Stimulated activated CD4-positive, alpha-beta T cell treated with anti-CD3 and anti-CD28 coated beads, TNF-alpha, amount 100 ng/mL, for 48 hours (primary cell): ENCODE data around the gene ADAM22.
"Not testable (repeated sequence)": the region's sequence is repeated elsewhere in the genome, so short reads cannot be mapped to it uniquely, and the experiment has no call there.

ENCODE experiments used
- DNase-seq, 3 donors: peaks; one replicate each; pipeline ENCODE4 v3.0.0-alpha.2; 2020; ENCODE audit warnings: low read depth in 3 of 3

Gene ADAM22

DNA sequence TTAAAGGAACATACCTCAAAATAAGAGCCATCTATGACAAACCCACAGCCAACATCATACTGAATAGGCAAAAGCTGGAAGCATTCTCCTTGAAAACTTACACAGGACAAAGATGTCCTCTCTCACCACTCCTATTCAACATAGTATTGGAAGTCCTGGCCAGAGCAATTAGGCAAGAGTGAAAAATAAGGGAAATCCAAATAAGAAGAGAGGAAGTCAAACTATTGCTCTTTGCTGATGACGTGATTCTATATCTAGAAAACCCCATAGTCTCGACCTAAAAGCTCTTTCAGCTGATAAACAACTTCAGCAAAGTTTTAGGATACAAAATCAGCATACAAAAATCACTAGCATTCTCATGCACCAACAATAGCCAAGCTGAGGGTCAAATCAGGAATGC lies 225.7 kb downstream of the ADAM22 start:
- not testable (repeated sequence) for DNase-seq

DNA sequence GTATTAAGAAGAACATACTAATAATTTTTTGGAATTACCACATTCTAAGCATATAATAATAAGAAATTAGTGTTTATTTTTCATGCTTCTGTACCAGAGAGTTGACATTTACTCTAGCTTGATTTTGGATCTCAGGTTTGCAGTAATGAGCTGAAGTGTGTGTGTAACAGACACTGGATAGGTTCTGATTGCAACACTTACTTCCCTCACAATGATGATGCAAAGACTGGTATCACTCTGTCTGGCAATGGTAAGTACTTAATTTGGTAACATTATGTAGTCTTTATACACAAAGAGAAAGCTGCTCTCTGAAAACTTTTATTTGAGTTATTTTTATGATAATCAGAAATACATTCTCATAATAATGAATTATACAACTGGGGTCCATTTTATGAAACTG lies 231.6 kb downstream of the ADAM22 start:
- no peak for DNase-seq

DNA sequence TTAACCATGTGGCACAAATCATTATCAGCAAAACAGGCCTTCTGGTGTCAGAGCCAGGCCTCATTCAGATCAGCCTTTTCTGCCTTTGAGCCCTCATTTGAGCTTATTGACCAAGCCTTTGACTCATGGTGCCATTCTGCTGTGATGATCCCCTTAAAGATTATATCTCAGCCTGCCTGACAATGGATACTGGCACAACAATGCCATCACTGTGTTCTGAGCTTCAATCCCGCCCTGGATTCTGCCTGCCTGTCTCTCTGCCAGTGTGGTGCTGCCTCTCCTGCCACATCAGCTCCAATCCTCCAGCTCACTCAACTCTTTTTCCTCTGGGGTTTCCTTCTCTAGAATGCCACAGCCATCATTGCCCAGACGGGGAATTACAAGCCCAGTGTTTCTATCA lies 233.2 kb downstream of the ADAM22 start:
- DNase-seq, result no peak

DNA sequence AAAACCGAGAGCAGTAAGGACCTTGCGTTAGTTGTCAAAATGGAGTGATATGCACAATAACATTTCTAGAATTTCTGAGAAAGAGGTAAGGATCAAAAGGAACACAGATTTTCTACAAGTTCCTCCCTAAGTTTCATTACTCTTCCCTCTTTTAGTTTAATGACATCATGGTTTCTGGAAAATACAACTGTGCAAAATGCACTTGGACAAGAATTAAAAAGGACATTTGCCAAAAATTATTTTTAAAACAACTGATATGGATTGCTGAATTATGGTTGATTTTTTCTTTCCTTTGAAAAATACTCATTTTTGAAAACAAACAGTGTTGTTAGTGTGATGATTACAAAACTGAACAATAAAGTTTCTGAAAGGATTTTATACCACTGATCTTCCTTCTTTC lies 233.7 kb downstream of the ADAM22 start:
- DNase-seq, result no peak

DNA sequence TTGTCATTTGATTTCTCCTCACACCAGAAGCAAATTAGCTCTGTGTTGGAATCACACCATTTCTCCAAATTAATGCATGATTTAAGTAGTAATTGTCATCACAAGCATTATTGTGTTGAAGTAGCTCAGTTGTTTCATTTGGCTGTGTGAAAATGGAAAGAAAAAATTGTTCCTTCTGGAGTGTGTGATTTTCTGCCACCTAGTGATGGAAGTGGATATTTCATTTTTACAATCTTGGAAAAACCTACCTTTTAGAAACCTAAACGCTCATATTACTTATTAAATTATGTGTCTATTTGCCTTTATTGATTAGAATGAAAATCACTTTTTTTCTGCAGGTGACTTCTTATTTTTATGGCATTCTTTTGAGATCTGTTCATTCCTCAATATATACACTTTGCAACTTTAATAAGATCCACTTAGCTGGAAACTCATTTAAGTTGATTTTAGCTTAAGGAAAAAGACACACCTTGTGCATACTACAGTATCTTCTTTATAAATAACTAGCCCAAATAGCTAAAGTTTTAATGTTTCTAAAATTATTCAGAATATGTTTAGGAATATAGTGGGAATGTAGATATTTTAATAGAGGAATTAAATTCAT lies 235.8 kb downstream of the ADAM22 start:
- no peak for DNase-seq

DNA sequence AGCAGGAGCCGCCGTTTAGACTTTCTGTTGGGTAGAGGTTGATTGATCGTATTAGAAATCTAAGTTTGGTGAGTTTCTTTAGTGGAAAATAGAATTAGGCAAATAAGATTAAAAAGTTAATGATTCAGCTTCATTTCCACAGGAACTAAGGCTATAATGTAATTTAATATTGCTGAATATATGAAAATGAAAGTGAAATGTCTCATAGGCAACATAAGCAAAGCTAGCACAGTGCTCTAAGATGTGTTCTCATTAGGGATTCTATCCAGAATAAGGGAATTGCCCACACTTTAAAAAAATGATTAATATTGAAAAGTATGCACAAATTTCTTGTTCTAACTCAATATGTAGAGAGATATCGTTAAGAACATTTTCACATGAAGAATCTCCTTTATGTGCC lies 238.8 kb downstream of the ADAM22 start:
- DNase-seq, result no peak

DNA sequence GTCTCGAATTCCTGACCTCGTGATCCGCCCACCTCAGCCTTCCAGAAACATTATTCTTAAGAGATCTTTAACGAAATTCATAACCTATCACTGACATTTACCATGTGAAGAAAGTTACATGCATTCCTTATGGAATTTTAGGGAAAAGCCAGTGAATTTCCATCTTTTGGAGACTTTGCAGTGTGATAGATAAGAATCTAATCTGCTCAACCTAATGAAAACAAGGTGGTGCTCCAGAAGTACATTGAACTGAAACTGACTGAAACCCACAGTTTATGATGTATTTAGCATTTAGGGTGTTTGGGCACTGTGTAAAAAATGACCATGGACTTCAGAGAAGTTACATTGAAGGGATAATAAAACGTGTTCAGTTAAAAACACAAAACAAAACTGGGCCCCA lies 242.1 kb downstream of the ADAM22 start:
- no peak for DNase-seq

DNA sequence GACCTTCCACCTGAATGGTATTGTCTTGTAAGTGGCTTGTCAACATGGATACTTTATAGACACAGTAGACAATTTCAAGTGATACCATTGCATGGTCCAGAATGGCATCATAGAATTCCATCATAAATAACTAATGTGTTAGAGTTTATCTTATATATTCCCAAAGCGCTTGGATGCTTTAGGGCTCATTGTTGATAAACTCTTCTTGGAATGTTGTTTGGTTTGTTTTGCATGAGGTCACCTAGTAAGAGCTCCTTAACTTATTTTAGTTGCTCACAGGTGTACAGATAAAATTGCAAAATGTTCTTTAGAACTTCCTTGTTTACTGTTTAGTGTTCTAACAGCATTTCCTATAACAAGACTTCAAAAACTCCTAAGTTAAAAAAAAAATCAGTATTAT lies 249.0 kb downstream of the ADAM22 start:
- no peak for DNase-seq

DNA sequence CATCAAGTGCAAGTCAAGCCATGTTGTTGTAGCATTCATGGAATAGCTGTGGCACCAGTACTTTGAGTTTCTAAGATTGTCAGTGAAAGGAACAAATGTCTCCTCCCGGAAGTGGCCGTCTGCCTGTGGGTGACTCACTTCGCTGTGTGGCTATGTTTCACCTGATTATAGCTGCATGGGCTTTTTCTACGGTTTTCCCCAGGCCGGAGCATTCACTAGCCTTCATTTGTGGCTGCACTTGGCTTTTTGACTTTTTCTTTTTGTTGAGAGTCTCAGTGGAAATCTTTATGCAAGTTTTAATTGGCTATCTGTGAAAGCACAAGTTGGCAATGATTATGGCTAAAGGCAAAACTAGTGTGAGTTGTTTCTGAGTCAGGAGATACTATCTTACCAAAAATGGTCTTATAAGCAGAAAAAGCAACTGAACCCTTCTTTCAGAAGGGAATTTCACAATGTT lies 250.8 kb downstream of the ADAM22 start:
- no peak for DNase-seq

DNA sequence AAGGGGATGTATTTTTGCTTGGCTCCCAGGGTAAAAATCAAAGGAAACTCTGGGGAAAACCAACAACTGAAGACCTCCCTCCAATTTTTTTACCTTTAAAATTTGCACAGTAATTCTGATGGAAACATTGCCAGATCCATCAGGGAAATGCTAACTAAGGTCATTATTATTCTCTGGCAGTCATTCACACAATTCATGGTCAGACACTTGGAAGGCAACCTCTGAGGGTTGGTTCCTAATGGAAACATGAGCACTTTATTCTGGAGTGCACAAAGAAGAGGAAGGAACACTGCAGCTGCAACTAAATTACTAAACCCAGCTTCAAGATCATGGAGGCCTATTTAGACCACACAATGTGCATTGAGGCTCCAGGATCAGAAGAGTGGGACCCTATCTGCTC lies 251.6 kb downstream of the ADAM22 start:
- no peak for DNase-seq

DNA sequence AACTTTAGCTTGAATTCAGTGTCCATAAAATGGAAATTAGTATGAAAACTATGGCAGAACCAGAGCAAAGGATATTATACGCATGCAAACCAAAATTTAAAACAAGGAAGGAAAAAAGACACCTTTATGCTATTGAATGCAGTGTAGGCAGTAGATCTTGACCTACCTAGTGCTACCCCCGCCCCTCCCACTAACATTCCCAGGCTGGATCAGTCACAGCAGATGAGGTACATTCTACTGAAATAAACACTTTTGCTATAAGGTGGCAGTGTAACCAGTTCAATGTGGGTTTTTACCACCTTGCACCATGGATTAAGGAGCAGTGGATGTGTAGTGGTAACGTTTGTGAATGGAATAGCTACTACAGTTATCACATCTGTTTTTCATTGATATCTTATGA lies 257.9 kb downstream of the ADAM22 start:
- DNase-seq, result no peak

DNA sequence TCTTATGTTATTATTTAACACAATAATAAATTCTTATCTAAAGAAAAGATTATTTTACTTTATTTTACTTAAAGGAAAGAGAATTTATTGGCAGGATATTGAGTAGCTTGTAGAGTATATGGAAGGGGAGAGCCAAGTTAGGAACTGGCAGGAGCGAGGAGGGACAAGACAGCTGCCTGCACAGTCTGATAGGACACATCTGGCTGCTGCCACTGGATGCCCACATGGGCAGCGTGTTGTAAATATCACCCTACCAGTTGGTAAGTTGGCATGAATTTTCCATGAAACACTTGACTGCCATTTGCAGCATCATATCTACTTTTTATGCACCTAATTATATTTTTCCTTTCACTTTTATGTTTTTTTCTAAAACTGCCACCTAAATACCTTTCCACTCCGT lies 266.2 kb downstream of the ADAM22 start:
- no peak for DNase-seq

DNA sequence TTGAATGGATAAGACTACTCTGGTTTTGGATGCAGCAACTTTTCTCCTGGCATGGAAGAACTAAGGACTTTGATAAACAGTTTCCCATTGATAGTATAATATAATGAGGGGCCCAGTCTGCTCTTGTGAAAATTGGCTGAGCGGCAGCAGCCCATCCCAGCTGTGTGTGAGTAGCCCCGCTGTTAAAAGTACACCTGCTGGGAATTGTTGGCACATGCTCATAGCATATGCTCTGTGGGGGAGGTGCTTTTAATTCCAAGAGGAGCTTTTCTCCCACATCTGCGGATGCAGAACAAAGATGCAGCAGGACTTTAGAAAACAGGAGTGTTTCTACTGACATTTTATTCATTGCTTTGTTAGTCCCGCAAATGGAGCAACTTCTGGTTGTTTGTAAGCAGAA lies 266.7 kb downstream of the ADAM22 start:
- no peak for DNase-seq

DNA sequence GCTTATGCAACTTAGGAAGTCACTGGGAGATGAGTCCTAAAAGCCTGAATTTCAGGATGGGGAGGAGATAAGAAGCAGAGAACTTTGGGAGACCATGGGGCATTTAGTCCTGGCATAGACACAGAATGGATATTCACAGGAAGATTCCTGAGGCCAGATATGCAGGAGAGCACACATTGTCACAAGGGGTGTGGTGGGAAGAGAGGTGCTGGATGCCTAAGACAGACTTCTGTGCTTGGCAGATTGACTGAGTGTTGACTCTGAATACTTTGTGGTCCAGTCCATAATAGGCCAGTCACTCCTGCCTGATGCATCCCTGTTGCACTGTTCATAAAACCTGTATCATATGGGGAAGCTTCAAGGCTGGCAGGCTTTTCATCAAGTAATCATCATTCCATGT lies 267.3 kb downstream of the ADAM22 start:
- no peak for DNase-seq

DNA sequence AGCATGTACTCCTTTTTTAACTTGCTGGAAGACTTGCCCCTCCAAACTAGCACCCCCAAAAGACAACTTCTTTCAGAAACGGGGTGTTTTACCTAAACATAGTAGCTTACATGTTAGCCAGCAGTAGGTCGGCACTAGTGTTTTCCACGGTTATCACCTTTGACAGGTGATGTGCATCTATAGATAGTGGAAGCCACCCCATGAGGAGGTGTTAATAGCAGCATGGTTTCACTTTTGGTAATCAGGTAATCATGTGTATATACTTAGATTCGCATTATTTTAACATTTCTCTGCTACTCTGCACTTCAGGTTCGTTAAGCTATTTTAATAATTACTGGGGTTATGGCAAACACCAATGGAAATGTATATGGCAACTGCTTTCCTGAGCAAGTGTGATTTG lies 268.2 kb downstream of the ADAM22 start:
- DNase-seq, result no peak

DNA sequence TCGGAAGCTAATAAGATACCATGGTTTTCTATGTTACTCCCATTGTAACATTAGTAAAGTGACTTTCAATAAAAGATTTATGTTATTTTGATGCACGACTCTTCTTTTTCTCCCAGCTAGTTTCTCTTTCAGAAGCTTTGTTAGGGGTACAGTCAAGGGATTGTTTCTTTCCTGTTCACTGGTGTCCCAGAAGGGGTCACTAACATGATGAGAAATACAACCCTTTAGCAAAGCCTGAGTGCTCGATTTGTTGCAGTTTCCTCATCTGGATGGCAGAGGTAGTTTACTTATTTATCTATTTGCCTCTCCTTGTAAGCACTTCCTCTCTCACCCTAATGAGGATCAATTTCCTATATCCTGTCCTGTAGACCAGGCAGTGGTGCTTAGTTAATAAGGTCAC lies 268.7 kb downstream of the ADAM22 start:
- no peak for DNase-seq

DNA sequence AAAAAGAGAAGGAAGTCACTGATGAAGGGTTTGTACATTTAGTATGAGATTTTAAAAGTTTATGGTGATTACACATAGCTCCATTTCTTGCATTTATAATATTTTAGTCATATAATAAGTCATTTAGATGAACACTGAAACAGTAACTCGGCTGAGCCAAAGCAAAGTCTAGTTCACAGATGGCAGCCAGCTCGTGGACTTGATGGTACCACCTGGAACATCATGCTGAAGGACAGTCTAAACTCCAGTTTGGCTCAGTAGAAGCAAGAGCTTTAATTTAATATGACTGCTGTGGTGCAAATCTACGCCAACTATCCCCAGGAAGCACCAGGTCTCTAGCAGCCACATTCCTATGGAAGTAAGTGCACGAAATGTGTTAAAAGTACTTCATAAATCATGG lies 269.4 kb downstream of the ADAM22 start:
- DNase-seq, result no peak

DNA sequence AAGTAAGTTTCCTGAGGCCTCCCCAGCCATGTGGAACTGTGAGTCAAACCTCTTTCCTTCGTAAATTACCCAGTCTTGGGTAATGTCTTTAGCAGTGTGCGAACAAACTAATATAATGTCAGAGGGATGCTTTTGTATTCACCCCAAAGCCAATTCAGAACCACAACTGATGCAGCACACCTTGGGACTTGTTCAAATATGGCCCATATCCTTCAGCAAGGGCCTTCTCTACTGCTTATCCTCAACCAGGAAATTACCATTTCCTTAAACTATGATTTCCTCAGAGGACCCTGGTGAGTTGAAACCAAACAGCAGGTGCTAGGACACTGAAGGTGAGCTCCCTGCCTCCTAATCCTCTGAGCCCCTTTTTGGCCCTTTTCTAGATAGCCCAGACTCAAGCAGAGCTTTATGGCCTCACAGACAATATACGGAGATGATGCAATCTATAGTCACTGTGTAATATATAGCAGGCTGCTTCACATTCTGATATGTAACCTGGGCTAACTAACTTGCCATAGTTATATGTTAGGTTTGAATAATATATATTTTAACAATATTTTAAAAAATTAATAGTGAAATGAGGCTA lies 270.6 kb downstream of the ADAM22 start:
- no peak for DNase-seq

DNA sequence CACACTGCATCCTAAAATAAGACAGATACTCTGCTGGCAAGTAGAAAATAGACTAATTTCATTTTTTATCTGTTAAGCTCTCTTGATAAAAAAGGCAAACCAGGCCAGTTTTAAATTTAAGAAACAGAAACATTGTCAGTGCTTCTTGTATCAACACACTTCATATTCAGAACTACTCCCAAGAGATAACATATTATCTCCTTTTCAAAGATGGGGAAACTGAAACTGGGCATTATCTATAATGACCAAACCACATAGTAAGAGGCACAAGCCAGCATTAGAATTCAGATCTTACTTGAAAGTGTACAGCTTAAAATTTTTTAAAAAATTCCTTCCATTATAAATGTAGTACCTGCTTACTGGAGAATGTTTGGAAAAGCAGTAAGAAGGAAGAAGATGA lies 271.1 kb downstream of the ADAM22 start:
- no peak for DNase-seq

DNA sequence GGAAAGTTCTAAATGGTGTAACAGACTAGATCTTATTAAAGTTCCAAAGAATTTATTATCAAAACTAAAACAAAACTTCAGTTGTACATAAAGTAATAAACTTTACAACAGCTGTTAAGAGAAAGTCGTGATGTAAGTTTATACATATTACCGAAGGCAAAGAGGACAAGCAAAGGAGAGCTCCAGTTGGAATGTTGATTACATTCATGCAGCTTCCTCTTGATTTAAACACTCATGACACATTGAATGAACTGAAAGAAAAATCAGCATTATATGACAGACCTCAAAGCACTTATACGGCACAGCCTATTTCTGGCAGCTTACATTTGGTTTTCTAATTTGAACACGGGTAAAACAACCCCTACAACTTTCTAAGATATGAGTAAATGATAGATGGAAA lies 272.2 kb downstream of the ADAM22 start:
- no peak for DNase-seq

DNA sequence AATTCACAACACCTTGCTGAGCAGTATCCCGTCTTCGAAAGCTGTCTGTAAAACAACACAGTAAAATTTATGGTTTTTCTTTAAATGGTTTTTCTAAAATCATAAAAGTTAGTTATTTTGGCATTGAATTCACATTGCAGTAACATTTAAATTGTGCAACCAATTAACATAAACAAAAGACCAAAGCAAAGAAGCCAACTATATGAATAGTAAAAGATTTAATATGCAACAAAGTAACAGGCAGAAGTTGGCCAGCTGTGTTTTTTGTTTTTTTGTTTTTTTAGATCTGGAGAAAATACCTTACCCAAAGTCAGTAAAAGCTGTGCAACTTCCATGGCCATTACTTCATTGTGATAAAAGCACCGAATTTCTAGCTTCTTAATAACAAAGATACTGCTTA lies 274.5 kb downstream of the ADAM22 start:
- DNase-seq, result no peak

DNA sequence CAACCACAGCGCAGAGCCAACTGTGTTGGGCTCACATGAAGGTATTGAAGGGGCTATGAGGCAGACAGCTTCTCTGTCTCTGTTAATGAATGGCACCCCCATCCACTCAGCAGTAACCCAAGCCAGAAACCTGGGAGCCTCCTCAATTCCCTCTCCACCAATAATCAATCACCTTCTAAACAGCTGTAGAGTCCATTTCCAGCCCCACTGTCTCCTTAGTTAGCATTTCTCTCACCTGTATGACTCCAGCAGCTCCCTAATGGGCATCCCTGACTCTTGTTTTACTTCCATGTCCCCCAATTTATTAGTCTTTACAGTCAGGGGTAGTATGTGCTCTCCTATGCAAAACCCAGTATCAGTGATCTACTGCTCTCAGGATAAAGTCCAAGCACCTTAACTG lies 278.9 kb downstream of the ADAM22 start:
- no peak for DNase-seq

DNA sequence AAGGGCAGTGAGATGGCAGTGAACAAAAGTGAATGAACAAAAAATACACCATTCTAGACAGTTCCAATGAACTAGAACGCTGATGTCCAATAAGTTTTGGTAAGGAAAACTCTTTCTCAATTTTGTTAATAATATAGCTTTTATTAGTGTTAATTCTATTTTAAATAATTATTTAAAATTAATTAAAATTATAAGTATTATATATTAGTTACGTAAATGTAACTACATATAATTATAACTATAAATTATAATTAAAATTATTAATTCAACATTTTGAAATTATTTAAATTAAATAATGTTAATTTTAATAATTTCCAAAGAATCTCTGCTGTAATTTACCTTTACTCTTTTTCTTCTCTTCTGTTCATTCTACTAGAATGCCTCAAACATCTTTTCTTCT lies 280.4 kb downstream of the ADAM22 start:
- no peak for DNase-seq

DNA sequence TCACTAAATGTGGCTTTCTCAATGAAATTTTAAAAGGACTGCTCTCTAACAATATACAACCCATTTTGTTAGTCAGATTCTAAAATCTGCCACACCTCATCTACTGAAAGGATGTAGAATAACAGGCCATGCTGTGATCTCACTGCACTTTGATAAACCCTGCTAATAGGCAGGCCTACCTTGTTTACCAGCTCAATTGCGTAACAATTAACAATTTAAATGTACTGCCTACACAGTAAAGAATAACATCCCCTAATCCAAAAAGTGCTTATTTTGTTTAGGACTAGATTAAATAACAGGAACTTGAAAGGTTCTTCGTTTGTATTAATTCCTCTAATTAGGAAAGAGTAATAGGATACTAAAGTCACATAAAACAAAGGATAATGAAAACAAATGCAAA lies 281.2 kb downstream of the ADAM22 start:
- no peak for DNase-seq
